ENCODE results near the gene LRFN4. TPM values are rescaled to one million over a fixed set of nuclear protein-coding genes. Genes with fewer than 3 reads are reported as not detected.
A peak's percentile ranks its signal among the peaks of the same experiment; 100 is the strongest.

Gene LRFN4
- total RNA-seq, 1 experiment from 2014 or later: 70.3 TPM

DNA sequence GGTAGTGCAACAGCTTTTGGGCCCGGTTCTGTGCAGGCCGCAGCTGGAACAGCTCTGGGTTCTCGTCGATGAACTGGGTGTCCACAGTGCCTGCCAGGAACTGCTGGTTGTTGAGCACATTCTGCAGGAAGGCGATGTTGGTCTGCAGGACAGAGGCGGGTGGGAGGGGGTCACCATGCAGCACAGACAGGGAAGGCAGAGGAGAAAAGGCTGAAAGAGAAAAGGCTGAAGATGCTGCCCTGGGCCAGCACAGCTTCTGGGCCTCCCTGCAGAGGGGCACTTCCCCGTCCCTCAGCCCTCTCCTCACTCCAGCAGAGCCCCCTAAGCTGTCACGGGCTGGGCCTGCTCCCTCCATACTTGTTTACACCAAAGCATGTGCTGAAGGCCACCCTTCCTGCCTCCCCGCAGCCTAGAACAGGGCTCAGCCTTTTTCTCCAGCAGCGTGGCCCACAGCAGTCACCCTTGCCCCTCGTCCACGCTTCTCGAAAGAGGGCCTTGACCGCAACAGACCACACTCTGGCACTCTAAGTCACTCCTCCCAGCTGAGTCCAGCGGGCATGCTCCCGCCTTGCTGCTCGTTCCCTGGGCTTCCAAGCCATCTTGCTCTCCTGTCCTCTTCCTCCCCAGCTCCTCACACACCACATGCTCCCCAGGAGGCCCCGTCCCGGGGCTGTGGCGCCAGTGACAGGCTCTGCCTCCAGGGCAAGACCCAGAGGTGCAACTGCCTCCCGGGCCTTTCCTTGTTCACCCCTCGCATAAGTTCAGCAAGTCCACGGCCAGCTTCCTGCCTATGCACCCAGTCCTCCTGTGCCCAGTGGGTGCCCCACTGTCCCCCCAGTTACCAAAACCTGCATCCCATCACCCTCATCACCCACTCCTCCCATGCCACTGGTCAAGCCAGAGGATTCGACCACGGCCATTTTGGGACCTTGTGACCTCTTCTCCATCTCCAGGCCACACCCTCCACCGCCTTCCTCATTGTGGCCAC, 3.3 kb upstream of the LRFN4 start:
- peaks cover 17% of the 10 kb centered on the region for H3K4me1 Mint-ChIP-seq
- H3K9me3 Mint-ChIP-seq: no peaks in the 10 kb centered on the region
- POLR2A ChIA-PET: interaction anchor here (0.6 to 2.6 kb wide), 2 partner anchors 10 to 157 kb away, joined by 3 to 14 read pairs; partner anchors contain the start of gene RCE1
- H3K27me3 Mint-ChIP-seq (ENCODE audit: low read depth): no peaks in the 10 kb centered on the region
- TF ChIP-seq ELF4 (CRISPR knock-in tag; IDR thresholded peaks at IDR 0.05; ENCODE audit: low read depth) (no peak), NR1H2 (CRISPR knock-in tag; IDR thresholded peaks at IDR 0.05) (no peak), JAZF1 (CRISPR knock-in tag; IDR thresholded peaks at IDR 0.05) (no peak), RORB (CRISPR knock-in tag; IDR thresholded peaks at IDR 0.05) (no peak), KAT7 (CRISPR knock-in tag; IDR thresholded peaks at IDR 0.05; ENCODE audit: borderline replicate concordance) (no peak)
- TF ChIP-seq, protein P1, sequence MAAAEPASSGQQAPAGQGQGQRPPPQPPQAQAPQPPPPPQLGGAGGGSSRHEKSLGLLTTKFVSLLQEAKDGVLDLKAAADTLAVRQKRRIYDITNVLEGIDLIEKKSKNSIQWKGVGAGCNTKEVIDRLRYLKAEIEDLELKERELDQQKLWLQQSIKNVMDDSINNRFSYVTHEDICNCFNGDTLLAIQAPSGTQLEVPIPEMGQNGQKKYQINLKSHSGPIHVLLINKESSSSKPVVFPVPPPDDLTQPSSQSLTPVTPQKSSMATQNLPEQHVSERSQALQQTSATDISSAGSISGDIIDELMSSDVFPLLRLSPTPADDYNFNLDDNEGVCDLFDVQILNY (CRISPR knock-in tag; IDR thresholded peaks at IDR 0.05): no peak
- H3K4me3 Mint-ChIP-seq: no peak overlapping the region
- ATAC-seq: no peak
- CTCF ChIA-PET: interaction anchor here (0.6 to 3.1 kb wide), 8 partner anchors 8 to 168 kb away, joined by 3 to 25 read pairs (median 6); partner anchors contain the start of genes C11orf86 and PC
- peak overlapping the region; percentile 65; the same call in 1 of the 2 replicates for H3K27ac Mint-ChIP-seq
- H3K36me3 Mint-ChIP-seq: no peaks in the 10 kb centered on the region
- DNase-seq (ENCODE audit: low spot score): no peak

DNA sequence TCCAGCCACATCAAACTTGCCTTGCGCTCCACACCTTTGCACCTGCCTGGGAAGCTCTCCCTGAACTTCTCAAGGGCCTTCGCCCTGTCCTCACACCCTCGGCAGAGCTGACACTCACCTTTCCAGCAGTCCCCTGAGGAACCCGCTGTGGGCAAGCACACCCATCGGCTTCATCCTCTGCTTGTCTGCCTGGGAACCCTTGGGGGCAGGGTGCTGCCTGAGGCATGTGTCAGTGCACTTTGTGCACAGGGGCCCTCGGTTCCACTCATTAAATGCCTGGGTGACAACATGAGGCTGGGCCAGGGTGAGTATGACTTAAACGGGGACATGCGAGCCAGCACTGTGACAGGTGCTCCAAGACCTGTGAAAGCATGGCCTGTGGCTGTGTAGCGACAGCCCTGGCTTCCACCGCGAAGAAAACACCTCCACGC, 2.6 kb upstream of the LRFN4 start:
- no peak for ATAC-seq
- CTCF ChIA-PET: interaction anchor here (1.1 to 3.1 kb wide), 2 partner anchors 9 to 28 kb away, joined by 3 to 25 read pairs; no protein-coding TSS in a partner anchor
- H3K4me1 Mint-ChIP-seq: peaks cover 17% of the 10 kb centered on the region
- POLR2A ChIA-PET: no interaction called here
- DNase-seq (ENCODE audit: low spot score): no peak
- peak overlapping the region; percentile 65; the same call in 1 of the 2 replicates for H3K27ac Mint-ChIP-seq
- H3K36me3 Mint-ChIP-seq: no peaks in the 10 kb centered on the region
- H3K9me3 Mint-ChIP-seq: no peaks in the 10 kb centered on the region
- no peaks in the 10 kb centered on the region for H3K27me3 Mint-ChIP-seq (ENCODE audit: low read depth)
- no peak overlapping the region for H3K4me3 Mint-ChIP-seq
- TF ChIP-seq SMAD4 (CRISPR knock-in tag; IDR thresholded peaks at IDR 0.05) (no peak), ZNF671 (CRISPR knock-in tag; IDR thresholded peaks at IDR 0.05) (no peak), ZNF317 (CRISPR knock-in tag; IDR thresholded peaks at IDR 0.05; ENCODE audit: borderline replicate concordance, low read depth) (no peak), NR3C1 (CRISPR knock-in tag; conservative IDR thresholded peaks at IDR 0.05; ENCODE audit: low read depth) (no peak)
- TF ChIP-seq, protein P2, sequence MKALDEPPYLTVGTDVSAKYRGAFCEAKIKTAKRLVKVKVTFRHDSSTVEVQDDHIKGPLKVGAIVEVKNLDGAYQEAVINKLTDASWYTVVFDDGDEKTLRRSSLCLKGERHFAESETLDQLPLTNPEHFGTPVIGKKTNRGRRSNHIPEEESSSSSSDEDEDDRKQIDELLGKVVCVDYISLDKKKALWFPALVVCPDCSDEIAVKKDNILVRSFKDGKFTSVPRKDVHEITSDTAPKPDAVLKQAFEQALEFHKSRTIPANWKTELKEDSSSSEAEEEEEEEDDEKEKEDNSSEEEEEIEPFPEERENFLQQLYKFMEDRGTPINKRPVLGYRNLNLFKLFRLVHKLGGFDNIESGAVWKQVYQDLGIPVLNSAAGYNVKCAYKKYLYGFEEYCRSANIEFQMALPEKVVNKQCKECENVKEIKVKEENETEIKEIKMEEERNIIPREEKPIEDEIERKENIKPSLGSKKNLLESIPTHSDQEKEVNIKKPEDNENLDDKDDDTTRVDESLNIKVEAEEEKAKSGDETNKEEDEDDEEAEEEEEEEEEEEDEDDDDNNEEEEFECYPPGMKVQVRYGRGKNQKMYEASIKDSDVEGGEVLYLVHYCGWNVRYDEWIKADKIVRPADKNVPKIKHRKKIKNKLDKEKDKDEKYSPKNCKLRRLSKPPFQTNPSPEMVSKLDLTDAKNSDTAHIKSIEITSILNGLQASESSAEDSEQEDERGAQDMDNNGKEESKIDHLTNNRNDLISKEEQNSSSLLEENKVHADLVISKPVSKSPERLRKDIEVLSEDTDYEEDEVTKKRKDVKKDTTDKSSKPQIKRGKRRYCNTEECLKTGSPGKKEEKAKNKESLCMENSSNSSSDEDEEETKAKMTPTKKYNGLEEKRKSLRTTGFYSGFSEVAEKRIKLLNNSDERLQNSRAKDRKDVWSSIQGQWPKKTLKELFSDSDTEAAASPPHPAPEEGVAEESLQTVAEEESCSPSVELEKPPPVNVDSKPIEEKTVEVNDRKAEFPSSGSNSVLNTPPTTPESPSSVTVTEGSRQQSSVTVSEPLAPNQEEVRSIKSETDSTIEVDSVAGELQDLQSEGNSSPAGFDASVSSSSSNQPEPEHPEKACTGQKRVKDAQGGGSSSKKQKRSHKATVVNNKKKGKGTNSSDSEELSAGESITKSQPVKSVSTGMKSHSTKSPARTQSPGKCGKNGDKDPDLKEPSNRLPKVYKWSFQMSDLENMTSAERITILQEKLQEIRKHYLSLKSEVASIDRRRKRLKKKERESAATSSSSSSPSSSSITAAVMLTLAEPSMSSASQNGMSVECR (CRISPR knock-in tag; IDR thresholded peaks at IDR 0.05; ENCODE audit: borderline replicate concordance): no peak
- TF ChIP-seq, protein P3, sequence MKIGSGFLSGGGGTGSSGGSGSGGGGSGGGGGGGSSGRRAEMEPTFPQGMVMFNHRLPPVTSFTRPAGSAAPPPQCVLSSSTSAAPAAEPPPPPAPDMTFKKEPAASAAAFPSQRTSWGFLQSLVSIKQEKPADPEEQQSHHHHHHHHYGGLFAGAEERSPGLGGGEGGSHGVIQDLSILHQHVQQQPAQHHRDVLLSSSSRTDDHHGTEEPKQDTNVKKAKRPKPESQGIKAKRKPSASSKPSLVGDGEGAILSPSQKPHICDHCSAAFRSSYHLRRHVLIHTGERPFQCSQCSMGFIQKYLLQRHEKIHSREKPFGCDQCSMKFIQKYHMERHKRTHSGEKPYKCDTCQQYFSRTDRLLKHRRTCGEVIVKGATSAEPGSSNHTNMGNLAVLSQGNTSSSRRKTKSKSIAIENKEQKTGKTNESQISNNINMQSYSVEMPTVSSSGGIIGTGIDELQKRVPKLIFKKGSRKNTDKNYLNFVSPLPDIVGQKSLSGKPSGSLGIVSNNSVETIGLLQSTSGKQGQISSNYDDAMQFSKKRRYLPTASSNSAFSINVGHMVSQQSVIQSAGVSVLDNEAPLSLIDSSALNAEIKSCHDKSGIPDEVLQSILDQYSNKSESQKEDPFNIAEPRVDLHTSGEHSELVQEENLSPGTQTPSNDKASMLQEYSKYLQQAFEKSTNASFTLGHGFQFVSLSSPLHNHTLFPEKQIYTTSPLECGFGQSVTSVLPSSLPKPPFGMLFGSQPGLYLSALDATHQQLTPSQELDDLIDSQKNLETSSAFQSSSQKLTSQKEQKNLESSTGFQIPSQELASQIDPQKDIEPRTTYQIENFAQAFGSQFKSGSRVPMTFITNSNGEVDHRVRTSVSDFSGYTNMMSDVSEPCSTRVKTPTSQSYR (CRISPR knock-in tag; IDR thresholded peaks at IDR 0.05): no peak
- TF ChIP-seq, protein P4, sequence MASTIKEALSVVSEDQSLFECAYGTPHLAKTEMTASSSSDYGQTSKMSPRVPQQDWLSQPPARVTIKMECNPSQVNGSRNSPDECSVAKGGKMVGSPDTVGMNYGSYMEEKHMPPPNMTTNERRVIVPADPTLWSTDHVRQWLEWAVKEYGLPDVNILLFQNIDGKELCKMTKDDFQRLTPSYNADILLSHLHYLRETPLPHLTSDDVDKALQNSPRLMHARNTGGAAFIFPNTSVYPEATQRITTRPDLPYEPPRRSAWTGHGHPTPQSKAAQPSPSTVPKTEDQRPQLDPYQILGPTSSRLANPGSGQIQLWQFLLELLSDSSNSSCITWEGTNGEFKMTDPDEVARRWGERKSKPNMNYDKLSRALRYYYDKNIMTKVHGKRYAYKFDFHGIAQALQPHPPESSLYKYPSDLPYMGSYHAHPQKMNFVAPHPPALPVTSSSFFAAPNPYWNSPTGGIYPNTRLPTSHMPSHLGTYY (CRISPR knock-in tag; IDR thresholded peaks at IDR 0.05): no peak
- TF ChIP-seq, protein P5, sequence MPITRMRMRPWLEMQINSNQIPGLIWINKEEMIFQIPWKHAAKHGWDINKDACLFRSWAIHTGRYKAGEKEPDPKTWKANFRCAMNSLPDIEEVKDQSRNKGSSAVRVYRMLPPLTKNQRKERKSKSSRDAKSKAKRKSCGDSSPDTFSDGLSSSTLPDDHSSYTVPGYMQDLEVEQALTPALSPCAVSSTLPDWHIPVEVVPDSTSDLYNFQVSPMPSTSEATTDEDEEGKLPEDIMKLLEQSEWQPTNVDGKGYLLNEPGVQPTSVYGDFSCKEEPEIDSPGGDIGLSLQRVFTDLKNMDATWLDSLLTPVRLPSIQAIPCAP (CRISPR knock-in tag; IDR thresholded peaks at IDR 0.05): no peak
- TF ChIP-seq, protein P6, sequence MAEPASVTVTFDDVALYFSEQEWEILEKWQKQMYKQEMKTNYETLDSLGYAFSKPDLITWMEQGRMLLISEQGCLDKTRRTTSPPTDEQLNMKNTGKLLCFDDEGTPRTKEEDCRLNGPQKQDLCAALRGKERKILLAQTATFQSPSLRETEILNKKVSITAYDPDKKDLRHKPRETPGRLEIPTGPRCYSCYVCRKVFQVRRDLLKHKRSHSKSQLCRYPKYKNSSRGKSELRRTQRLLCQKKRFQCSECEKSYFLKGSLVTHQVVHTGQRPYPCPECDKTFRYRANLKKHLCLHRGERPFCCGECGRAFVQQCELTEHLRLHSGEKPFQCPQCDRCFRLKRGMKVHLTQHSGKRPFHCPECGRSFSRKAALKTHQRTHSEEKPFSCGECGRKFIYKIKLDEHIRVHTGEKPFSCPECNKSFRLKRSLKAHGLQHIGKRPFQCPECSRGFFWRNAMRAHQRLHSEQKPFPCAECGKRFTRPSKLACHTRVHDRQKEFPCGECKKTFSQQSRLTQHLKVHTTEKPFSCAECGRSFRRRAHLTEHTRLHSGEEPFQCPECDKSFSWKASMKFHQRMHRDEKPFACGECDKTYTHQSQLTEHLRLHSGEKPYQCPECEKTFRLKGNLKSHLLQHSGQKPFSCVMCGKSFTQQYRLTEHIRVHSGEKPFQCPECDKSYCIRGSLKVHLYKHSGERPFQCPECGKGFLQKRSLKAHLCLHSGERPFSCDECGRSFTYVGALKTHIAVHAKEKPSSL (CRISPR knock-in tag; conservative IDR thresholded peaks at IDR 0.05): no peak
- TF ChIP-seq, protein P7, sequence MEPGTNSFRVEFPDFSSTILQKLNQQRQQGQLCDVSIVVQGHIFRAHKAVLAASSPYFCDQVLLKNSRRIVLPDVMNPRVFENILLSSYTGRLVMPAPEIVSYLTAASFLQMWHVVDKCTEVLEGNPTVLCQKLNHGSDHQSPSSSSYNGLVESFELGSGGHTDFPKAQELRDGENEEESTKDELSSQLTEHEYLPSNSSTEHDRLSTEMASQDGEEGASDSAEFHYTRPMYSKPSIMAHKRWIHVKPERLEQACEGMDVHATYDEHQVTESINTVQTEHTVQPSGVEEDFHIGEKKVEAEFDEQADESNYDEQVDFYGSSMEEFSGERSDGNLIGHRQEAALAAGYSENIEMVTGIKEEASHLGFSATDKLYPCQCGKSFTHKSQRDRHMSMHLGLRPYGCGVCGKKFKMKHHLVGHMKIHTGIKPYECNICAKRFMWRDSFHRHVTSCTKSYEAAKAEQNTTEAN (CRISPR knock-in tag; IDR thresholded peaks at IDR 0.05): no peak
- TF ChIP-seq, protein P8, sequence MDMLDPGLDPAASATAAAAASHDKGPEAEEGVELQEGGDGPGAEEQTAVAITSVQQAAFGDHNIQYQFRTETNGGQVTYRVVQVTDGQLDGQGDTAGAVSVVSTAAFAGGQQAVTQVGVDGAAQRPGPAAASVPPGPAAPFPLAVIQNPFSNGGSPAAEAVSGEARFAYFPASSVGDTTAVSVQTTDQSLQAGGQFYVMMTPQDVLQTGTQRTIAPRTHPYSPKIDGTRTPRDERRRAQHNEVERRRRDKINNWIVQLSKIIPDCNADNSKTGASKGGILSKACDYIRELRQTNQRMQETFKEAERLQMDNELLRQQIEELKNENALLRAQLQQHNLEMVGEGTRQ (CRISPR knock-in tag; IDR thresholded peaks at IDR 0.05): no peak

All from WTC11 (cell line).